Measurements from ENCODE around the gene OPA1.

- no peak for TF ChIP-seq EZH2 (IDR thresholded peaks at IDR 0.05; ENCODE audit: insufficient read depth, poor library complexity, severe bottlenecking)
- no peak for TF ChIP-seq EZH2phosphoT487 (IDR thresholded peaks at IDR 0.05; ENCODE audit: insufficient read depth, low read depth)
These were observed 115.3 kb downstream of the OPA1 start for GRCh38 chr3:193708270-193708669.
